NCI-H1105 (cell line): ENCODE data around the gene OR52W1.
A peak's percentile ranks its signal among the peaks of the same experiment; 100 is the strongest.
"Not testable (repeated sequence)": the region's sequence is repeated elsewhere in the genome, so short reads cannot be mapped to it uniquely, and the experiment has no call there.

Experiments
- DNase-seq: peaks from one replicate; lab custom pipeline; 2025; lab: John Stamatoyannopoulos, UW

Gene OR52W1

DNA sequence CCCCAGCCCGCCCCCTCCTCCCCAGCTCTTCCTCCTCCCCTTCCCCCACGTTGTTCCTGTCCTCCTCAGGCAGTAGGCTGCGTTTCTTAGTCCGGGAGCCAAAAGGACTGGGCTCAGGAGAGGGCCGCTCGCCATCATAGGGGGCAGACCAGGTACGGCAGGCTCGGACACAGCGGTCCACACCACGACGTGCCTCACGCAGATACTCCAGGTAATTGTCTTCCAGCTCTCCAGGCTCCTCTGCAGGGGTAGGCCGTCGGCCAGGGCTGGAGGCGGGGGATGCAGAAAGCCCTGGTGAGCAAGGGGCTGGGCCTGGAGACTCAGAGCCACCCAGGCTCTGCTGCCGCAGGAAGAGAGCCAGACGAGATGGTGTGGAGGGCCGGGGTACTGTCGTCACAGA is 18.7 kb downstream of the OR52W1 start:
- DNase-seq, result no peak

DNA sequence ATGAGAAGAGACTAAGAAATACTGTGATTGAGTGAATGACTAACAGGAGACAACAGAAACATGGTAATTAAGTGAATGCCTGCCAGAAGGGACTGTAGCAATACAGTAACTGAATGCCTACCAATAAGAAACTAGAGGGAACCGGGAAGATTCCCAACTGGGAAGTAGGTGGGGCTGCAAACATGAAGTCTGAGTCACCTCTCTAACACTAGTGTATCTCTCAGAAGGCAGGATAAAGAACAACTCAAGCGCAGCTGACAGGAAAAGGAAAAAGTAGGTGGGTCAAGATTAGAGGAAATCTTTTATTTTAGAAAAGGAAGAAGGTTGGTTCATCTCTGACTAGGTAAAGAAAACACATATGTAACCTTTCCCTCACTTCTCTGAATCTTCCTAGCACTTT is 20.3 kb downstream of the OR52W1 start:
- no peak for DNase-seq

DNA sequence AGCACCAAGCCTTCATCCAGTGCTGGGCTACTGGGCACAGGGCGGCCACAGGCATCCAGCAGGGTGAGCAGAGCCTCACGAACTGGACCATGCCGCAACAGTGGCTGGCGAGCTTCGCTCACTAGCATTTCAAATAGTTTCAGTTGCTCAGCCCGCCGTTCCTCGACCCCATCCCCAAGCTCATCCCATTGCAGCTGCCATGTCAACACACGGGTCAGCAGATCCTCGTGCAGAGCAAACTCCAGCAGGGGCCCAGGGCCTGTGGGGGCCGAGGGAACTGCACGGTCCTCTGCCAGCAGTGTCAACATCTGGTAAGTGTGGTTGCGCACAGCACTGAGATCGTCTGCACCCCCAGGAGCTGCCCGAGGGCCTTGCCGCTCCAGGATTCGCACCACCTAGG is 24.8 kb downstream of the OR52W1 start:
- no peak for DNase-seq

DNA sequence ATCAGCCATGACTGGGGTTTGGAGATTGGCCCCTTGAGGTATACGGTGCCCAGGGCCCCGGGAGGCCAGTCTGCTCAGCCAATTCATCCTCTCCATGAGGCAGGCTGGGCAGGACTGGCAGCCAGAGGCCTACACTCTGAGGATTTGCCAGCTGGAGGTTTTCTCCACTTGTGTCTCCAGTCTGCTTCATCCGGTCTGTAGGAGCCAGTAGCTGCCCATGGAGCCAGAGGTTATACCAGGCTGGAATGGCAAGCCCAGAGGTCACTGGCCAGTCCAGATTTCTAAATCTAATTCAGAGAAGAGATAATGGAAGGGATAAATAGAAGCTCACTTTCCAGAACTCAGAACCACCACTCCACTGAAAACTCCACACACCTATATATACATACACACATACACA is 25.4 kb downstream of the OR52W1 start:
- DNase-seq, result no peak

DNA sequence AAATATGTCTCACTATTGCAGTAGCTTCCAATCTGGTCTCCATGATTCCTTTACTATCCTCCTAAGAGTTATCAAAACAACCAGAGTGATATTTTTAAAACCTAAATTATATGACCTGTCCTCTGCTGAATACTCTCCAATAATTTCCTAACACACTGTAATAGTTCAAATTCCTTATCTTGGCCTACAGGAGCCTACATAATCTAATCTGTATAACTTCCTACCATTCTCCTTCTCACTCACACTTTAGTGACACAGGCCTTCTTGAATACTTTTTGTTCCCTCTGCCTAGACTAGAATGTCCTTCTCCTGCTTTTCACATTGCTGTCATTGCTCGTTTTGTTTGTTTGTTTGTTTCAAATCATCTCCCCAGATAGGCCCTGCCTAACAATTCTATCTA is 26.0 kb downstream of the OR52W1 start:
- no peak for DNase-seq

DNA sequence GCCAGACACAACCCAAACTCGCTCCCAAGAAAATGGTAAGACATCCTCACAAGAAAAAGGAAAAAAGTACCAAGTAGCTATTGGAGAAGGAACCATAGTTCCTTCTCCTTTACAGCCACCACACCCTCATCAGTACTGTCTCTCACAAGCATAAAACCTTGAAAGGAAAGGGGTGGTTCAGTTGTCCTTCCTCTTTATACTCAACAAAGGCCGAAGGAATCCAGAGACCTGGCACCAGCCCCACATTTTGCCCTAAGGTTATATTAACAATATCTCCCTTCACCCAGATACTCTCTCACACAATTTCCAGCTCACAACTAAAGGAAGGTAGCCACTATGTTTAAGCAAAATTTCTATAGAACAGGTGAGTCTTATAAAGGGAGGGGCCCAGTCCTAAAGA is 26.9 kb downstream of the OR52W1 start:
- no peak for DNase-seq

DNA sequence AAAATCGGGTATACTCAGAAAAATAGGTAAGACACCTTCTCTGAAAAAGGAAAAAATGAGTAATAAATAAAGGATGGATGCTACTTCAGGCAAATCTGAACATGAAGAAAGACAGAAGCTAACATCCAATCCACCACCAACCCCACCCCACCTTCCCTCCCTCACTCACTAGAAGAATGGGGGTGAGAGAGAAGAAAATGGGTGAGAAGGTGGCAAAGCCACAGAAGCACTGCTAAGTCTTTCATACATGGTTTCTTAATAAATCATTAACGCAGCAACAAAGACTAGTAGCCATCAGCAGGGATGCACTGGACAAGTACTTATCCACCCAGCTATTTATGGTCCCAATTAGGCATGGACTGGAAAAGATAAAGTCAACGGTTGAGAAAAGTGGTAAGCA is 29.5 kb downstream of the OR52W1 start:
- DNase-seq, result no peak

DNA sequence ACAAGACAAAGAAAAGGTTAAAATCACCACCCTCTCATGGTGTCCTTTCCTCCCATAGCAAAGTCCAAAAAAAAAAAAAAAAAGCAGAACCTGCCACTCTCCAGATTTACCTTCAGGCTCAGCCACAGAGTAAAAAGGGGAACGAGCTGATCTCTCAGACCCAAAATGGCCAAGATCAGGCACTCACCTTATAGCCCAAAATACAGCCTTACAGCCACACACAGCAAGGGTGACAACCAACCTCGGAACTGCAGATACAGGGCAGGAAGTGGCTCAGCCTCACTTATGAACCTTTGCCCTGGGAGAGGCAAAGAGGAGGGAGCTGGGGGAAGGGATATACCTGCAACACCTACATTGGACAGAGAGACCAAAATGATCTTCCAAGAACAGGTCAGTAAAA is 30.9 kb downstream of the OR52W1 start:
- no peak for DNase-seq

DNA sequence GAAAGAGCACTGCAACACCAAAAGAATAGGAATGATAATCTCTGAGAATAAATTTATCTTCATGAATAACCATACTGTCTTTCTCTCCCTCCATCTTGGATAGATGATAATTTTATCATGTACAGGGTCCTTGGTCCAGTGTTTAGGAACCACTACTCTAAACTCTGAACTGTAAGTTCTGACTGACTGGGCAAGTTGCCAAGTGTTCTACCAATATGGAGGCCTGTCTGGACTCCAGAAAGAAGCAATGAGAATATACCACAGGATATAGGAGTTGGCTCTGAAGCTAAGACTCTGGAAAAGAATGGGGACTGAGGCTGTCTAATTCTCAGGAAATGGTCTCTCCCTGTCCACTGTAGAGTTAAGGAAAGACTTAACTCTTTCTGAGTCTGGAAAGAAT is 33.9 kb downstream of the OR52W1 start:
- no peak for DNase-seq

DNA sequence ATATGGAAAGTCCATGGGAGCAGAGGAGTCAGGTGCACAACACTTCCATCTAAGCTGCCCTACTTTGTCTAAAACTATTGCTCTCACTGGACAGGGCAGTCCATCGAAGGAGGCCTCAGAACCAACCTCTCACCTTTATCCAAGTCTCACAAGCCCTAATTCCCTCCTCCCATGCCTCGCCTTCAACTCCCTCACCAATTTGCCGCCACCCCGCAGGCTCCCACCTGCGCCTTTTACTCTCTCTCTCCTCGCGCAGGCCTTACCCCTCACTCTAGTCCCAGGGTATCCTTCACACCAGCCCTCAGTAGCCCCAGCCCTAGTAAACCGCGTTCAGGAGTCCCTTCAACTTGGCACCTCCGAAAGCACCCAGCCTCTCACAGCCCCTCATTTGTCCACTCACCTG is 35.0 kb downstream of the OR52W1 start:
- DNase-seq, result peak; percentile 6

DNA sequence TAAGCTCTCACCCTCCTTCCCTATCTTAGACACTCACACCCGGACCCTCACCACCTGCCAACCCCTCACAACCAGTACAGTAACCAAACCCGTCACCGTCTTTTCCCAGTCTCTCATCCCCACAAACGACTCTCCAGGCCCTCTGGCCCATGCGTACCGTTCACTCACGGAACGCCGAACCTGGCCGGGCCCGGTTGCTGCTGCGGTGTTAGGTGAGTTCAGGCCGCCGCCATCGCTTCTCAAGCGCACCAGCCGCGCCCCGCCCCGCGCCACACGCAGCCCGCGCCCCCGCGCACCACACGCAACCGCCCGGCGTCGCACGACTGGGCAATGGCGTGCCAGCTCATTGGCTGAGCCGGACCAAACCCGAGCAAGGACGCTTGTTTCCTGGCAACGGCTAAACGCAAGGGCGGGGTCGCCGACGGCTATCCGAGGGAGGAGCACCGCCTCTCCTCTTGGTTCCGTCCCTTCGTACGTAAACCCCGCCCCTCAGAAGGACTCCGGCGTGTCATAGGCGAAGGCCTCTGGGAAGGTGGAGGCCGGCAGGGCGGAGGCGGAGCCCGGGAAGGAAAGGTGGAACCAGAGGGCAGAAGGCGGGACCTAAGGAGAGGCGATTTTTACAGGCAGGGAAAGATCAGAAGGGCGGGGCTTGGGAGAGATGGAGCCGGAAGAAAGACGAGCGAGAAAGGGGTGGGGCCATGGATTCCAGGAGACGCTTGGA is 35.5 kb downstream of the OR52W1 start, which contains the start of gene FHIP1B:
Gene FHIP1B, minus strand, starts transcription at position 250 of the 721 bp plus-strand sequence. CDS start 10,120 bp downstream, outside the sequence.
- DNase-seq, result peak; percentile 100

DNA sequence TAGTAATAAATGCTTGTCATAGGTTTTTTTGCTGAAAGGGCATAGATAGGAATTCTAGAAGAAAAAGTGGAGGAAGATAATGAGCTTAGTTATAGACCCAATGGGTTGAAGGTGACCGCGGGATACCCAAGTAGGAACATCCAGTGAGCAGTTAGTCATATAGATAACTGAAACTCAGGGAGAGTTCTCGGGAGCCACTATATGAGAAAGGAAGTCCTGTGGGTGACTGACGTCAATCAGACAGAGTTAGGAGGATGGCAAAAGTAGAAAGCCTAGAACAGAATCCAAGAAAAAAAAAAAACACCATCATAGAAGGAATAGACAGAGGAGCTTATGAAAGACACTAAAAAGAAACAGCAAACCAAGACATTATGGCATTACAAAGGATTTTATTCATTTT is 38.2 kb downstream of the OR52W1 start:
- no peak for DNase-seq

DNA sequence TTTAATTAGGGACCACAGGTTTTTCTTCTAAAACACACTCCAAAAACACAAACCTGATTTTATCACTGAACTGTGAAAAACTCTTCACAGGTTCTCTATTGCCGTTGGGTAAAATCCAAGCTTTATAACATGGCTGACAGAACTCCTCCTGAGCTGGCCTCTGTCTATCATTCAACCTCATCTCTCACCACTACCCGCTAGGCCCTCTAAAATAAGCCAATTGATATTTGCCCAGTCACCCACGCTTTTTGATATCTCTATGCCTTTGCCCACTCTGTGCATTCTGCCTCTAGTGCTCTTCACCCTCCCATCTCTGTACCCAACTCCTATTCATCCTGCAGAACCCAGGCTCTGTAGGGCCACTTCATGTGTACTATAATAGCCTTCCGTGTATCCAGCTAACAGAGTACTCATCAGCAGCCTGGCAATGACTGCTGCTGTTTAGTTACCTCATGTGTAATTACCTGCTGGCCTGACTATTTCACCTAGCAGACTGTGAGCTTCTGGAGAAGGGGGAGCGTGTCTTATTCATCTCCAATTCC is 38.8 kb downstream of the OR52W1 start:
- DNase-seq, result no peak

DNA sequence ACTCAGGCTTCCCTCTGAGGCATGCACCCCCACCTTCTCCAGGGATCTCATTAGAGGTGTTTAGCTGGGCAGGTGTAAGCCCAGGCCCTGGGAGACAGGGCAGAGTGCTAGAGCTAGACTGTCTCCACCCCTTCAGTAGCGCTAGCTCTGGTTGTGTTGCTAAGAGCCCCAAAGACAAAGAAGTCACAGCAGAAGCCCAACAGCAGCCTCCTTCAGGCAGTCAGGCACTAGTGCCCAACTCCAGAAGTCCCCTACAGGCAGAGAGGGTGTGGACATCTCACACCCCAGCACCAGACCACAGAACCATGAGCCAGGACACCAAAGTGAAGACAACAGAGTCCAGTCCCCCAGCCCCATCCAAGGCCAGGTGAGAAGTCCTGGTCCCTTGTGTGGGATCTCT is 39.9 kb downstream of the OR52W1 start, which contains the start of gene CNGA4:
Gene CNGA4, plus strand, starts transcription at position 188 of the 400 bp plus-strand sequence. Its CDS starts 118 bp downstream, at position 306.
- no peak for DNase-seq

DNA sequence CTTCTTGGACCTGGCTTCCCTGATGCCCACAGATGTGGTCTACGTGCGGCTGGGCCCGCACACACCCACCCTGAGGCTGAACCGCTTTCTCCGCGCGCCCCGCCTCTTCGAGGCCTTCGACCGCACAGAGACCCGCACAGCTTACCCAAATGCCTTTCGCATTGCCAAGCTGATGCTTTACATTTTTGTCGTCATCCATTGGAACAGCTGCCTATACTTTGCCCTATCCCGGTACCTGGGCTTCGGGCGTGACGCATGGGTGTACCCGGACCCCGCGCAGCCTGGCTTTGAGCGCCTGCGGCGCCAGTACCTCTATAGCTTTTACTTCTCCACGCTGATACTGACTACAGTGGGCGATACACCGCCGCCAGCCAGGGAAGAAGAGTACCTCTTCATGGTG is 41.1 kb downstream of the OR52W1 start:
- DNase-seq, result no peak

DNA sequence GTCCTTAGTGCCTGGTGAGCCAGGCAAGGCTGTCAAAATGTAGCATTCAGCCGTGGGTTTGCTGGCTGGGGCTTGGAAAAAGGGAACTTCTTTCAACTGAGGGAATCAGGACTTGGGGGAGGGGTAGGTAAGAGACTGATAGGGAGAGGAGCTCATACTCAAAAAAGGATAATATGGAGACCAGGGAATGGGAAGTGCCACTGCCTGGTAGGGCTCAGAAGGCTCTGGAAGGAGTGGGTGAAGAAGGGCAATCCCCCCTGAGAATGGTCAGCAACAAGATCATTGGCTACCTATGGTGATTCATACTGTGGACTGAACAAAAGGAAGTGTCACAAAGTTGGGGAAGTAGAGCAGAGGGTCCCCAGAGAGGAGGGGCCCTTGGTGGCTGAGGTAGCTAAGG is 41.8 kb downstream of the OR52W1 start:
- DNase-seq, result no peak

DNA sequence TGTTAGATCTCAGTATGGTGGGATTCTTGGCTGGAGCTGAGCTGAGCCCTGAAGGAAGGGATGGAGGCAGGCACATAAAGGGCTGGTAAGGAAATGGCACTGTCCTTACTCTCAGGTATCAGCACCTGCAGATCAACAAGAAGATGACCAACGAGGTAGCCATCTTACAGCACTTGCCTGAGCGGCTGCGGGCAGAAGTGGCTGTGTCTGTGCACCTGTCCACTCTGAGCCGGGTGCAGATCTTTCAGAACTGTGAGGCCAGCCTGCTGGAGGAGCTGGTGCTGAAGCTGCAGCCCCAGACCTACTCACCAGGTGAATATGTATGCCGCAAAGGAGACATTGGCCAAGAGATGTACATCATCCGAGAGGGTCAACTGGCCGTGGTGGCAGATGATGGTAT is 42.3 kb downstream of the OR52W1 start:
- DNase-seq, result no peak

DNA sequence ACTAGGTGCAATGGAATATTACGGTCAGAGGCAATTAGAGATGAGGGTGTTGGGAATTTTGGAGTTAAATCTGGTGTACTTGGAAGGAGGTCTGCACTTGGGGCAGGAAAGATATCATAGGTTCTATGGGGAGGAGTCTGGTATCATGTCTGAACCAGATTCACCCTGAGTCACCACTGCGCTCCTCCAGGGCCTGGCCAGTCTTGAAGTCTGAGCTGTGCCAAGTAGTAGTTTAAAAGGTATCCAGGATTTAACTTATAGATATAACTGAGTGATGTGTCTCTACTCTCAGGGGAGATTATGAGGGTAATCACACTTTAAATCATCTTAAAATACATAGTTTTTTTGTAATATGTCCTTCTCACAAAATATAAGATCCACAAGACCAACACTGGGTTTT is 46.5 kb downstream of the OR52W1 start:
- no peak for DNase-seq

DNA sequence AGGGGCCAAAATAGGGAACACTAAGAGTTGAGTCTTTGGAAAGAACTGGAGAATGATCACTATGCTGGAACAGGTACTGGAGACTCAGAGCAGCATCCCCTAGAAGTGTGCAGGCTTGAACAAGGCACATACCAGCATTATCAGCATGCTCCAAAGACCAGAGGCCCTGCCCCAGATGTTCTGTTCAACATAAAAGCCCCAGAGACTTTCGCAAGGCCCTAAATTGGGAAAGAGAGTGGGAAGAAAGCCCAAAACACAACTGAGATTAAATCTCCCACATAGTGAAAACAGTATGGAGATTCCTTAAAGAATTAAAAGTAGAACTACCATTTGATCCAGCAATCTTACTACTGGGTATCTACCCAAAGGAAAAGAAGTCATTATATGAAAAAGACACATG is 49.2 kb downstream of the OR52W1 start:
- no peak for DNase-seq

DNA sequence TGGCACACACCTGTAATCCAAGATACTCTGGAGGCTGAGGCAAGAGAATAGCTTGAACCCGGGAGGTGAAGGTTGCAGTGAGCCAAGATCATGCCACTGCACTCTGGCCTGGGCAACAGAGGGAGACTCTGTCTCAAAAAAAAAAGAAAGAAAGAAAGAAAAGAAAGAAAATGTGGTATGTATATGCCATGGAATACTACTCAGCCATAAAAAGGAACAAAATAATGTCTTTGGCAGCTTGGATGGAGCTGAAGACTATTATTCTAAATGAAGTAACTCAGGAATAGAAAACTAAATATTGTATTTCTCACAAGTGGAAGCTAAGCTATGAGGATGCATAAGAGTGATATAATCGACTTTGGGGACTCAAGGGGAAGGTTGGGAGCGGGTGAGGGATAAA is 49.9 kb downstream of the OR52W1 start:
- not testable (repeated sequence) for DNase-seq
